ENCODE results near the gene G0S2.
A peak's percentile ranks its signal among the peaks of the same experiment; 100 is the strongest.

G0S2 gene

GRCh38 chr1:209646558-209646957 is 28.7 kb upstream of the G0S2 start:
- no peak for DNase-seq

DNA sequence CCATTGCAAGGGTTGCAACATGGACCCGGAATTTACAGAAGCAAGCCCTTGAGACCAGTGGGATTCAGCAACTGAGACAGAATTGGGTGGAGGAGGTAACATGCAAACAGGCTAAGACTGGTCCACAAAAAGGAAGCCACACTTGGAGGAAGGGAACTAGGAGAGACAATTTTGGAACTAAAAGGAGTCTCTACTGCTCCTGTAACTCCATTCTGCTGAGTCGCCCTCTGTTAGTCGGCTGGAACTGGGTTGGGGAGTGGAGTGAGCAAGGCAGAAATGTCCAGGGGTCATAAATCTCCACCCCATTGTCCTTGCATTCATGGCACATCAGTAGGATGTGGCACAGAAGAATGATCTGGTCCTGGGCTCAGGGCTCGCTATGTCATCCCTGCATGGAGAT is 28.1 kb upstream of the G0S2 start:
- DNase-seq = no peak

- no peak for DNase-seq
Measured at GRCh38 chr1:209648346-209648745, 26.9 kb upstream of the G0S2 start.

GRCh38 chr1:209648931-209649776 is 26.1 kb upstream of the G0S2 start:
- no peak for DNase-seq

DNA sequence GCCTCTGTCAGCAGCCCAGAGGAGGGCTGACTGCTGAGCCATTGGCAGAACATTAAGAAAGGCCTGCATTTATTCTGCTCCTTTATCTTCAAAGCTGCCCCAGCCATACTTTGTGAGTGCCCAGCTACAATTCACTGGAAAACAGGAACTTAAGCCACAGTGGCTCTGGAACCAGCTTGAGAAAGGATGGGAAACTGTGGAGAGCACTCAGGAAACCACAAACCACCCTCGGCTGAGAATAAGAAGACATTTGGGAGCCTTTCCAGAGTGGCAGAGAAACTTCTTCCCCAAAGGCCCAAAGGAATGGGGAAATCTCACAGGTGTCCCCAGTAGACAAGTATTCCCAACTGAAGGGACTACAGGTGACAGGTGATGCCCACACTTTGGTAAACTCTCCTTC is 24.8 kb upstream of the G0S2 start:
- DNase-seq = no peak

DNA sequence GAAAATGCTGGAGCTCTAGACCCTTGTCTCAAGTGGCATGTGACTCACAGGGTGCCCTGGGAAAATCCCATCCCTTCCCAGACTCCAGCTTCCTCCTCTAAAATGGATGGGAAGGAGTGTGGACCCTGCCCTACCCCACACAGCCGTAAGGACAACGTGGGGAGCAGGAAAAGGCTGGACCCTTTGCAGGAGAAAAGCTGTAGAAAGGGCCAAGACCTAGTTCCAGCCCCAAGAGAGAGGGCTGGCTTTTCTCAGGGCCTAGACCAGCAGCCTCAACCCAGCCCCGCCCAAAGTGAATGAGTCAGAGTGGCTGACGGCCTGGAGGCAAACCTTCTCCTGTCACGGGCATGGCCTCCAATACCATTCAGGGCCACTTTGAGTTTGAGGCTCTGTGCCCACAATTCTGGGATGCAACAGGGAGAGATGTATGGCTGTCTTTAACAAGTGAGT is 24.0 kb upstream of the G0S2 start:
- no peak for DNase-seq

DNA sequence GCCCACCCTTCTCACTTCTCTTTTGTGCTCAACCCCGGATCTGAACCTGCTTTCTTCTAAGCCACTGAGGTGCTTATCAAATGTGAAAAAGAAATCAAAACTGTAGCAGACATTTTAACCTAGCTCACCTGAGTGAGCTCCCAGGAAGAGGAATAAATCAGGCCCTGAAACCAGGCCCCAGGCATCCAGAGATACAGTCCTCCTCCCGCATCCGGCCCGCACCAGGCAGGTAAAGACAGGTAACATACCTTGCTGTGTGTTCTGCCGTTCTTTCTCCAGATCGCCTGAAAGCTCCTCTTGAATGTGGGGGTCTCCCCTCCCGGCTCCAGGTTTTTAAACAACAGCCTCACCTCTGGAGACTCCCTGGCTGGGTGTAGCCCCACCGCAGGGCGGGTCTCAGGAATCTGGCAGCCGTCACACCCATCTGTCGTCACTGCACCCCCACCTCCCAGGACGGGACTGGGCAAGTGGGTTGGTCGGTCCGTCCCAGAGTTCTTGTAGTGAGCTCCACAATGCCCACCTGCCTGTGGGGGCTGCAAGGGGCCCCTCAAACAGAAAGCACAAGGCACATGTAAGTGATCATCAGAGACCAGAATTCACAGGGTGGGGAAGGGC is 23.0 kb upstream of the G0S2 start, which contains the start of gene LAMB3:
TSS of gene LAMB3 (minus strand) at position 305 of the 615 bp plus-strand sequence. CDS start 1,481 bp downstream, outside the sequence.
- DNase-seq = no peak

DNA sequence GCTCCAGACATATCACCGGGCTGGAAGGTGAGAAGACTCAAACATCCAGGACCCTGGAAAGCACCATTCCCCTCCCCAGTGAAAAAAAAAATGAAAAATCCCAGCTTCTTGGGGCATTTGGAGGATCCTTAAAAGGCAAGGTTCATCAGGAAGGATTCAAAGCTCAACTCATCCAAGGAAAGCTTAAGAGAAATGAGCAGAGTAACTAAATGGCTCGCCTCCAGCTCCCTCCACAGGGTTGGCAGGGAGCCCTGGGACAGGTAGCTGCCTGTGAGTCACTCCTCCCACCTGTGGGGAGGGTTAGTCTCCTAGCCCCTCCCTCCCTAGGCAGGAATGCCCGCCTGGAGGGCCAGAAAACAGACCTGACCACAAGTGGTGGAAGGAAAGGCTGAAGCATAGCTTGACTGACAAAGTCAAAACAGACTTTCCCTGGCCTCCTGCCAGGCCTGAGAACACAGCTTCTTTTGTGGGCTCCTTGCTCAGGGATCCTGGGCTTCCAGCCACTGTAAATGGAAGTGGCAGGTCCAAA is 22.3 kb upstream of the G0S2 start:
- DNase-seq = peak; percentile 45

DNA sequence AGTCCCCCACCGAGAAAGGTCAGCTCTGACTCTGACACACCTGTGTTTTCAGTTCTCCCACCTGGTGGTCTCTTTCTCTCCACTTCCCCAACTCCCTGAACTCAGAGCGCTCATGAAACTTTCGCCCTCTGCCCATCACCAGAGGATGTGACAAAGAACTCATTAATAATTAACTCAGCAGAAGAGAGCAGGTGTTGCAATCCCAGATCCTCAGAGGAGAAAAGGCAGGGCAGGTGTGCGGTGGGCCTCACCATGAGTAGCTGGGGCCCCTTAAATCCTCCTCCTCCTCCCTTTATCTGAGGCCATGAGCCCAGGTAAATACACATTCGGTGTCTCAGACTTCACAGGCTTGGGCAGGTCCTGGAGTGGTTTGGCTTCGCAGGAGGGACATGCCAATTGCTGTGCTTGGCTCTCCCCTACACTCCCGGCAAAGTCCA is 21.3 kb upstream of the G0S2 start:
- DNase-seq = no peak

- no peak for DNase-seq
Measured at GRCh38 chr1:209655411-209656231, 19.6 kb upstream of the G0S2 start.

DNA sequence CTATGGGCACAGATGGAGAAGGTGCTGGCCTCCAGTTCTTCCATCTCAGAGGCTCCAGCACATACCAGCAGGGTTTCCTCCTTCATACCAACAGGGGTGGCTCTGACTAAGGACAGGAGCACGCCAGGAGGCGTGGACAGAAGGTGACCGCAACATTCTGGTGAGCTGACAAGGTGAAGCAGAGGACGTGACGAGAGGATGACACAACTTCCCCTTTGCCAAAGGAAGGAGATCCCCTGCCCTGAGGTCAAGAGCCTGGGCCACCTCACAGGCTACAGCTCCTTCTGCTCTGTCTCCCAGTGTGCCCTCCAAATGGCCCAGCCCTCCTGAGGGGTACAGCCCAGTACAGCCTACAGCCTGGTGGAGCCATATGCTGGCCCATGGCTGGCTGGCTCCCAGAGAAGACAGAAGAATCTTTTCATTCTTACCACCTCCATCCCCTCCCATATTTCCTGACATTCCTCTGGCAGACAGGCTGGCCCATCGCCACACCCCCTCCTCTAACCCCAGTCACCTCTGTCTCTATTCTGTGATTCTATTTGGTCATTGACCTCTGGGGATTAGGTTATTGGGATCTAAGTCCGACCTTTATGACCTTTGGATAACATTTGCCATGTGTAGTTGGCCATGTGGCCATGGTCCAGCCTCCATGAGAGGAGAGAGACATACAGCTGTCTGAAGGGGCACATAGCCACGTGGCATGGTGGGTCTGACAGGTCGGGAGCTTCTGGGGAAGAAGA is 17.9 kb upstream of the G0S2 start:
- DNase-seq = no peak

DNA sequence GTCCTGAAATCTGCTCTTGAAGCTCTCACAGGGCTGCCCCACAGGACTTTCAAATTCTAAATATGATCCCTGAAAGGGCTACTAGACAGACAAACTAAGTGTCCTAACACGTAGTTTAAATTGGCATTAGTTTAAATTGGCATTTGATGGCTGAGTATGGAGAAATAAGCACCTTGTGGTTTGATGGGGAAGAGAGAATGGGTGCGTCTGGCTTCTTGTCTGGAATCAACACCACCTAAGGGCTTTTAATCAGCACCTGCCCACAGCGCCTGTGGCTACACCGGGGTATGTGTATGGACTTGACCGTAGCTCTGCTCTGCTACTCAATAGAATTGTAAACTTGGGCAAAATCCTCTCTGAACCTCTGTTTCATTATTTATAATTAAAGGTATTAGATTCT is 17.3 kb upstream of the G0S2 start:
- DNase-seq = no peak

GRCh38 chr1:209659909-209660308 is 15.3 kb upstream of the G0S2 start:
- no peak for DNase-seq

DNA sequence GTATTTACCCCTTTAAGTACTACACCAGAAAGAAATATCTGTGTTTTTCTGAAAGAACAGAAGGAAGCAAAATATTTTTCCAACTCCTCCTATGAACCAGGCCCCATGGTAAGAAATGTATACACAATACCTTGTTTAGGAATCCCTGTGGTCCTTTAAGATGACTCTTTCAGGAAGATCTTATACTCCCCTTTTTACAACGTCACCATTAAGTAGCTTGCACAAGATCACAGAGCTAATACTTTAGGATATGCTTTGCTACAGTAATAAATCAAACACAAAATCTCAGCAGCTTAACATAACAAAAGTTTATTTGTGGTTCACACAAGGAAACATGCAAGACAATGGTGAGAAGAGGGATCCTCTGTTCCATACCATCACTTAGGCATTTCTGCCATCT is 14.1 kb upstream of the G0S2 start:
- no peak for DNase-seq

GRCh38 chr1:209662879-209663327 is 12.3 kb upstream of the G0S2 start:
- no peak for DNase-seq

DNA sequence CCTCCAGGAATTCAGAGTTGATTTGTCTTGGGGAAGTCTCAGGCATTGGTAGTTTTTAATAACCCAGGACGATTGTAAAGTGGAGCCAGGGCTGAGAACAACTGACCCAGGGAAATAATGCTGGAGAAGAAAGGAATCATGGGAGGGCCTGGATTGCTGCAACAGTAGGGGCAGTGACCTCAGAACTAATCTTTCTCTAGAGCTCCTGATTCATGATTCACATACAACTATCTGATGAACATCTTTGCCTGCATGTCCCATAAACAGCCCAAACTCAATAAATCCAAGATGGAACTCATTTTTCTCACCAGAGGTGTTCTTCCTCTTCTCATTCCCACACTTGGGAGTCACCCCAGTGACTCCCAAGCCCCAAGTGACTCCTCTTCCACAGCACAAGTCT is 8.1 kb upstream of the G0S2 start:
- no peak for DNase-seq

GRCh38 chr1:209667708-209668107 is 7.5 kb upstream of the G0S2 start:
- no peak for DNase-seq

DNA sequence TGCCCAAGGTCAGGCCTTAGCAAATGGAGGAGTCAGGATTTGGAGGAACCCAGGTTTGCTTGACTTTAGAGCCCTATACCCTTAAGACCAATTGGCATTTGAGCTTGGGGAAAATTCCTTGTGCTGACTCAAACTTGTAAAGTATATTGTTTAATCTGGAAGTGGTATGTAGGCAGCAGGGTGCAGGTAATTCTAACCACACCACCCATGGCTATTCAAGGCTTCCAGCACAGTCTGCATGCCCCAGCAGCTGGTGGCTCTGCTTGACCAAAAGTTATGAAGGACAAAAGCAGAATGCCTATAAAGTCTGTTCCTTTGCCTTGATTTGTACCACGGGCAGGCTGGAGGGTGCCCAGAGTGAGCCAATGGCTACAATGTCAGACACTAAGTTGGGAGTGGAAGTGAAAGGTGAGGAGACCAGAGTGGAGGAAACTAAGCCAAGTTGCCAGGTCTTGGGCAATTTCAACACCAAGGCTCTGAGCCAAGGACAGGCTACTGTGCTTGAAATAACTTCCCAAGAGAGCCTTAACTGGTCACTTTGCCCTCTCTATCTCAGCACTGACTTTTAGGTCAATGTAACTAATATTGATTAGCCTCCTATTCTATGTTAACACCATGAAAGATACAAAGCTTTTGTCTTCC is 4.7 kb upstream of the G0S2 start:
- DNase-seq = no peak

DNA sequence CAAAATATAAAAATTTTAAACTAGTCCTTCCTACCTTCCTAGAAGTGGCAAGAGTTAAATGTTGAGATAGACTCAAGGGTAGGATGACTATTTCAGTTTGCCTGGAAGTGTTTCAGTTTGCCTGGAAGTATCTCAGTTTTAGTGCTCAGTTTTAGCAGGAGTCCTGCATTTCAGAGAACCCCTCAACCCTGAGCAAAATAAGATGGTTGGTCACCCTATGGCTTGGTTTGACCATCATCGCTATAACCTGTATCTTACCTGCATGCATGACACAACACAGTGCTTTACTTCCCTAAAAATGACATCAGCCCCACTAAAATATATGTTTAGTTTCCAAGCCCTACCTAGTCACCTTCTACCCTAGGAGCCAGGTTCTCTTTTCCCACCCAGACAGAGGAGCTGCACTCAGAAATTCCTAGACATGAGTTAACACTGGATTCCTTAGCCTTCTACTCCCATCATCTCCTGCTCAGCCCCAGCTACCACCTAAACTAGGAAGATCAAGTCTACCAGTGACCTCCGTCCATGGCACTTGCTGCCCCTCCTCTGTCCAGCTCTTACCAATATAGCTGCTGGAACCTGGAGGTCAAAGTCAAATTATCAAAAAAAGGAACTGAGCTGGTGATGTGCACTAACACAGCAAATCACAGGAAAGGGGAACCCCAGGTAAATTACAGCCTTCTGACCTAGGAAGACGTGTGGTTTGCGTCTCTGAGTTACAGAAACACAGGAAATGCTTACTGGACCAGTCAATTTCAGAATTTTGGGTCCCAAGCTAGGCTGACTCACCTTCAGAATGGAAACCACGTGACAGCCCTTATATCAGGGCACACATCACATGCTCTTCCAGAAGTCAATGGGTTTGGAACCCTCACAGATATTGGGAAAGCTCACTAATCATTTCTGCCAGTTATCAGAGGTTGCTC is 2.2 kb upstream of the G0S2 start:
- DNase-seq = no peak

Data from right kidney (tissue), 1 donor.